ENCODE results near the gene SLC27A6. TPM values are rescaled to one million over a fixed set of nuclear protein-coding genes. Genes with fewer than 3 reads are reported as not detected.

The SLC27A6 gene
- total RNA-seq (1 to 10 TPM in 1 of 2 donors, under 1 TPM in 1; 0.83 to 3.4 TPM), polyA plus RNA-seq (under 1 TPM; 0.06 to 0.39 TPM)
- long read RNA-seq, donor 1, partial matches to known transcripts, result 0 of 1 reads
- long read RNA-seq, donor 1, other reads (novel, unspliced or antisense), result 0 of 1 reads
- long read RNA-seq, donor 2, result 0 reads
- long read RNA-seq, donor 3, result 0 reads
- long read RNA-seq, donor 4, partial matches to known transcripts, result 0 of 1 reads
- long read RNA-seq, donor 4, other reads (novel, unspliced or antisense), result 0 of 1 reads
- long read RNA-seq, donor 5, result 0 reads

GRCh38 chr5:128965011-128965637 lies at the start of gene SLC27A6:
SLC27A6 (plus strand) TSS chr5:128965488; CDS start chr5:128966138, 650 bp downstream.
- peak; percentile 66 for ATAC-seq (ENCODE audit: insufficient read depth, low FRiP score)
- no peaks in the 10 kb centered on the region for H3K4me1 ChIP-seq (ENCODE audit: control insufficient read depth in 5 of 5, insufficient read depth in 5 of 5, low read length in 5 of 5)
- peak; percentile 21 to 46 (median 32) for DNase-seq
- peaks cover 0 to 11% (median 11%) of the 10 kb centered on the region in 3 donors for H3K27me3 ChIP-seq (ENCODE audit: control insufficient read depth in 3 of 3, insufficient read depth in 3 of 3, low read length in 2 of 3)
- TF ChIP-seq CTCF (IDR thresholded peaks at IDR 0.05; ENCODE audit: control extremely low read depth, extremely low read depth), result no peak
- H3K27ac ChIP-seq (ENCODE audit: low read depth in 1 of 2, low read length in 1 of 2), result peak within 1 kb of the TSS in 1 of 2 donors; percentile 89
- 2% methylated on average over 48 to 51 of the region's 51 CpGs for WGBS, 2 donors
- H3K36me3 ChIP-seq (ENCODE audit: control insufficient read depth in 4 of 4, insufficient read depth in 4 of 4, low read length in 4 of 4), result no peaks in the 10 kb centered on the region
- peak within 1 kb of the TSS; percentile 49 to 61 for H3K9ac ChIP-seq (ENCODE audit: insufficient read depth in 1 of 2, low read length in 2 of 2)
- peaks cover 0 to 7% (median 0%) of the 10 kb centered on the region in 4 donors for H3K9me3 ChIP-seq (ENCODE audit: control insufficient read depth in 4 of 4, insufficient read depth in 3 of 4, low read length in 3 of 4)
- H3K4me3 ChIP-seq, result no peak within 1 kb of the TSS

GRCh38 chr5:128919542-128919941 lies 45.7 kb upstream of the SLC27A6 start:
- Histone ChIP-seq H3K36me3 (ENCODE audit: control insufficient read depth in 4 of 4, insufficient read depth in 4 of 4, low read length in 4 of 4) (no peaks in the 10 kb centered on the region), H3K4me3 (no peak overlapping the region), H3K9ac (ENCODE audit: insufficient read depth in 1 of 2, low read length in 2 of 2) (no peak overlapping the region), H3K27me3 (ENCODE audit: control insufficient read depth in 3 of 3, insufficient read depth in 3 of 3, low read length in 2 of 3) (no peaks in the 10 kb centered on the region), H3K9me3 (ENCODE audit: control insufficient read depth in 4 of 4, insufficient read depth in 3 of 4, low read length in 3 of 4) (peaks cover 0 to 2% (median 0%) of the 10 kb centered on the region in 4 donors), H3K27ac (ENCODE audit: low read depth in 1 of 2, low read length in 1 of 2) (peak overlapping the region in 1 of 2 donors; percentile 29), H3K4me1 (ENCODE audit: control insufficient read depth in 5 of 5, insufficient read depth in 5 of 5, low read length in 5 of 5) (peaks cover 0 to 2% (median 0%) of the 10 kb centered on the region in 5 donors)
- DNase-seq (no peak), ATAC-seq (ENCODE audit: insufficient read depth, low FRiP score) (no peak)
- no peak for TF ChIP-seq CTCF (IDR thresholded peaks at IDR 0.05; ENCODE audit: control extremely low read depth, extremely low read depth)
- 92 to 97% methylated on average over 2 of the region's 2 CpGs for WGBS, 2 donors

GRCh38 chr5:128920345-128921215 lies 44.7 kb upstream of the SLC27A6 start:
- no peak overlapping the region for H3K9ac ChIP-seq (ENCODE audit: insufficient read depth in 1 of 2, low read length in 2 of 2)

More at GRCh38 chr5:128920345-128921215, 44.7 kb upstream of the SLC27A6 start:
- H3K4me3 ChIP-seq, result no peak overlapping the region
- peaks cover 0 to 2% (median 0%) of the 10 kb centered on the region in 4 donors for H3K9me3 ChIP-seq (ENCODE audit: control insufficient read depth in 4 of 4, insufficient read depth in 3 of 4, low read length in 3 of 4)
- no peaks in the 10 kb centered on the region for H3K36me3 ChIP-seq (ENCODE audit: control insufficient read depth in 4 of 4, insufficient read depth in 4 of 4, low read length in 4 of 4)
- H3K27me3 ChIP-seq (ENCODE audit: control insufficient read depth in 3 of 3, insufficient read depth in 3 of 3, low read length in 2 of 3), result no peaks in the 10 kb centered on the region
- TF ChIP-seq CTCF (IDR thresholded peaks at IDR 0.05; ENCODE audit: control extremely low read depth, extremely low read depth), result no peak
- peaks cover 0 to 3% (median 0%) of the 10 kb centered on the region in 5 donors for H3K4me1 ChIP-seq (ENCODE audit: control insufficient read depth in 5 of 5, insufficient read depth in 5 of 5, low read length in 5 of 5)
- H3K27ac ChIP-seq (ENCODE audit: low read depth in 1 of 2, low read length in 1 of 2), result peak overlapping the region in 1 of 2 donors; percentile 70
- 68 to 87% methylated on average over 2 of the region's 2 CpGs for WGBS, 2 donors
- DNase-seq (no peak), ATAC-seq (ENCODE audit: insufficient read depth, low FRiP score) (no peak)
